ENCODE data around the gene MET. TPM values are rescaled to one million over a fixed set of nuclear protein-coding genes. Genes with fewer than 3 reads are reported as not detected.
"Not testable (repeated sequence)": the region's sequence is repeated elsewhere in the genome, so short reads cannot be mapped to it uniquely, and the experiment has no call there.

Gene MET
- total and polyA plus RNA-seq, 10 of the 15 experiments (the other 5 are each of a cell fraction or from before 2014, with no cell fraction given): 0.01 to 0.21 TPM; not detected in 8

GRCh38 chr7:116723959-116724529 lies 52.0 kb downstream of the MET start:
- H3K9ac ChIP-seq (ENCODE audit: control insufficient read depth, insufficient read depth, low read length); H3K4me1 ChIP-seq (ENCODE audit: control insufficient read depth, insufficient read depth, low read length); CTCF ChIA-PET; H3K4me2 ChIP-seq (ENCODE audit: control insufficient read depth, insufficient read depth); H3K27ac ChIP-seq (ENCODE audit: control insufficient read depth, insufficient read depth); BruUV-seq (replicated peaks); H3K9me3 ChIP-seq (replicated peaks; ENCODE audit: control insufficient read depth, insufficient read depth, low read length); H3K36me3 ChIP-seq (ENCODE audit: control insufficient read depth in 2 of 2, insufficient read depth in 2 of 2, low read length in 1 of 2); H3K27me3 ChIP-seq (replicated peaks in 1 of 2; ENCODE audit: control insufficient read depth in 2 of 2, insufficient read depth in 2 of 2, low read length in 1 of 2); H2AFZ ChIP-seq (ENCODE audit: control insufficient read depth, low read depth, low read length); H4K20me1 ChIP-seq (ENCODE audit: control insufficient read depth, insufficient read depth); intact Hi-C loops (cut with micrococcal nuclease; ENCODE audit: unreplicated experiment); DNase-seq (ENCODE audit: low read depth, low spot score); SMC1A ChIA-PET (ENCODE audit: uncharacterized antibody, unreplicated experiment); RAD21 ChIA-PET (ENCODE audit: unreplicated experiment); H3K4me3 ChIP-seq; ATAC-seq; in situ Hi-C loops (cut with MboI); H3K79me2 ChIP-seq (ENCODE audit: control insufficient read depth, insufficient read depth, low read length); FAIRE-seq; POLR2A ChIA-PET: not testable (repeated sequence)
- 68% methylated on average over 29 of the region's 31 CpGs for WGBS (ENCODE audit: insufficient coverage, insufficient replicate concordance, low lambda C conversion rate, missing lambda C conversion rate)

- ATAC-seq: no peak
- no peak for DNase-seq (ENCODE audit: low read depth, low spot score)
- in situ Hi-C loops (cut with MboI) (no loop called here), intact Hi-C loops (cut with micrococcal nuclease; ENCODE audit: unreplicated experiment) (no loop called here)
- no peak overlapping the region for H2AFZ ChIP-seq (ENCODE audit: control insufficient read depth, low read depth, low read length)
- no peaks in the 10 kb centered on the region for H4K20me1 ChIP-seq (ENCODE audit: control insufficient read depth, insufficient read depth)
- FAIRE-seq: no peak
- ChIA-PET CTCF (no interaction called here), POLR2A (no interaction called here), SMC1A (ENCODE audit: uncharacterized antibody, unreplicated experiment) (no interaction called here), RAD21 (ENCODE audit: unreplicated experiment) (no interaction called here)
- H3K4me2 ChIP-seq (ENCODE audit: control insufficient read depth, insufficient read depth): no peak overlapping the region
- BruUV-seq (replicated peaks): no TSS peak
- no peak overlapping the region for H3K27ac ChIP-seq (ENCODE audit: control insufficient read depth, insufficient read depth)
- H3K27me3 ChIP-seq (replicated peaks in 1 of 2; ENCODE audit: control insufficient read depth in 2 of 2, insufficient read depth in 2 of 2, low read length in 1 of 2): peaks cover 1 to 7% of the 10 kb centered on the region in 2 experiments; a peak in 3 of 4 replicates
- H3K4me1 ChIP-seq (ENCODE audit: control insufficient read depth, insufficient read depth, low read length): no peaks in the 10 kb centered on the region
- no peak overlapping the region for H3K9ac ChIP-seq (ENCODE audit: control insufficient read depth, insufficient read depth, low read length)
- no peaks in the 10 kb centered on the region for H3K79me2 ChIP-seq (ENCODE audit: control insufficient read depth, insufficient read depth, low read length)
- WGBS (ENCODE audit: insufficient coverage, insufficient replicate concordance, low lambda C conversion rate, missing lambda C conversion rate): 51% methylated on average over 5 of the region's 5 CpGs
- H3K36me3 ChIP-seq (ENCODE audit: control insufficient read depth in 2 of 2, insufficient read depth in 2 of 2, low read length in 1 of 2): no peaks in the 10 kb centered on the region
- H3K9me3 ChIP-seq (replicated peaks; ENCODE audit: control insufficient read depth, insufficient read depth, low read length): no peaks in the 10 kb centered on the region
- no peak overlapping the region for H3K4me3 ChIP-seq
- TF ChIP-seq ZBTB40 (IDR thresholded peaks at IDR 0.05; ENCODE audit: borderline replicate concordance) (no peak), E4F1 (IDR thresholded peaks at IDR 0.05; ENCODE audit: borderline replicate concordance, partially characterized antibody) (no peak), RAD21 (IDR thresholded peaks at IDR 0.05; ENCODE audit: insufficient read depth, low read depth, low read length) (no peak), ZNF217 (IDR thresholded peaks at IDR 0.05) (no peak), CHD2 (IDR thresholded peaks at IDR 0.05; ENCODE audit: borderline replicate concordance, low read depth, low read length) (no peak), BRCA1 (IDR thresholded peaks at IDR 0.05; ENCODE audit: low read depth, low read length) (no peak), ESRRA (IDR thresholded peaks at IDR 0.05; ENCODE audit: low read length) (no peak), SIN3A (IDR thresholded peaks at IDR 0.05; ENCODE audit: low read depth, low read length) (no peak)
These were observed 52.7 kb downstream of the MET start for GRCh38 chr7:116724560-116725231.
